Measurements from ENCODE around the gene ATP1A4. TPM values are rescaled to one million over a fixed set of nuclear protein-coding genes. Genes with fewer than 3 reads are reported as not detected.

The ATP1A4 gene
- total and polyA plus RNA-seq, 9 of the 15 experiments (the other 6 are each of a cell fraction or from before 2014, with no cell fraction given), result 0.07 TPM; not detected in 8

DNA sequence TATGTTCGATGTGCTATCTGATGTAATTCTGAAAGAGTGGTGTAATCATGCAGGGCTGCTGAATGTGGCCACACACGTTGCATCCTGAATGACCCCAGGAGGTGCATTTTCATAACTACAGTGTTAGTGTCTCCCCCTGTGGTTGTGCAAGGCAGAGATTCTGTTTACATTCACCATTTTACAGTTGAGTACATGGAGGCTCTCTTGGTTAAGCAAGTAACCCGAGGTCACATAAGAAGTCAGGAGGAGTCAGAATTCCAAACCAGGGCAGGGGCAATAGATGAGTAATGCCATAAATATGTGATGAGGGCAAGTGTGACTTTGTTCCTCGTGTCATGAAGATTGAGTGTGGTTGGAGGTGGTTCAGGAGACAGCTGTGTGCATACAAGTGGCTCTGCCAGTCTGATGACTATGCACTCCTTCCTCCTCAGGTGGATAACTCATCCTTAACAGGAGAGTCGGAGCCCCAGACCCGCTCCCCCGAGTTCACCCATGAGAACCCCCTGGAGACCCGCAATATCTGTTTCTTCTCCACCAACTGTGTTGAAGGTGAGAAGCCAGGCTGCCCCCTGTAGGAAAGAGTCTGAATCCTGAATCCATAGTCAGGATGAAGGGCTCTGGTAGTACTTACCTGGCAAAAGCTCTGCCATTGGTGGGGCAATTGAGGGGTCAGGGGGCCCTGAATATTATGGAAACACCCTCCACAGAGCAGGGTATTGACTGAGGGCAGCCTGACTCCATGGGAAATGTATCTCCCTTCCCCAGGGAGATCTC lies 26.5 kb upstream of the ATP1A4 start:
- no TSS peak for BruUV-seq (replicated peaks)
- Histone ChIP-seq H3K4me3 (no peak overlapping the region), H3K27ac (ENCODE audit: extremely low read depth, low read depth, low read length) (no peak overlapping the region), H3K9me3 (replicated peaks; ENCODE audit: control insufficient read depth, insufficient read depth, low read depth, low read length) (no peaks in the 10 kb centered on the region), H3K79me2 (ENCODE audit: control insufficient read depth, insufficient read depth, low read length) (no peaks in the 10 kb centered on the region), H3K27me3 (ENCODE audit: control insufficient read depth in 2 of 2, insufficient read depth in 2 of 2, low read length in 2 of 2) (peaks cover 24 to 64% of the 10 kb centered on the region in 2 experiments; a peak in 4 of 5 replicates), H3K36me3 (ENCODE audit: control insufficient read depth, insufficient read depth, low read length) (no peaks in the 10 kb centered on the region), H4K20me1 (replicated peaks; ENCODE audit: control insufficient read depth, insufficient read depth, low read length) (no peaks in the 10 kb centered on the region), H2AFZ (ENCODE audit: low read depth, low read length) (no peak overlapping the region), H3K4me2 (ENCODE audit: insufficient read depth, low read length) (no peak overlapping the region), H3K9ac (ENCODE audit: insufficient read depth in 1 of 2, low read depth in 2 of 2, low read length in 2 of 2) (no peak overlapping the region), H3K9me1 (ENCODE audit: control insufficient read depth, insufficient read depth, low read length) (no peaks in the 10 kb centered on the region), H3K4me1 (replicated peaks in 1 of 2; ENCODE audit: control insufficient read depth in 2 of 2, insufficient read depth in 2 of 2, low read length in 2 of 2) (no peaks in the 10 kb centered on the region; a peak in 1 of 5 replicates)
- FAIRE-seq (no peak), ATAC-seq (peak; percentile 64), DNase-seq (ENCODE audit: extremely low read depth in 1 of 4, low spot score in 3 of 4) (no peak)
- 0% methylated on average over 8 of the region's 8 CpGs for WGBS (ENCODE audit: insufficient coverage, low coverage, missing lambda C conversion rate)
- in situ Hi-C loops (cut with MboI), result no loop called here
- intact Hi-C loops (cut with micrococcal nuclease), result no loop called here
- ChIA-PET CTCF (ENCODE audit: low intra/inter-chr PET ratio) (interaction anchor here (0.6 kb wide), 1 partner anchor 88 kb away, joined by 3 read pairs; no protein-coding TSS in a partner anchor), POLR2A (interaction anchor here (0.6 to 0.8 kb wide), 2 partner anchors 9 to 14 kb away, joined by 3 to 5 read pairs; partner anchors contain the start of gene ATP1A2)
- peak; percentile 31; the same call in 1 of the 2 replicates for TF ChIP-seq FOSL1 (tag; conservative IDR thresholded peaks at IDR 0.05)
- TF ChIP-seq, protein P1, sequence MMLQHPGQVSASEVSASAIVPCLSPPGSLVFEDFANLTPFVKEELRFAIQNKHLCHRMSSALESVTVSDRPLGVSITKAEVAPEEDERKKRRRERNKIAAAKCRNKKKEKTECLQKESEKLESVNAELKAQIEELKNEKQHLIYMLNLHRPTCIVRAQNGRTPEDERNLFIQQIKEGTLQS (IDR thresholded peaks at IDR 0.05), result peak; percentile 27; the same call in 1 of the 2 replicates
- TF ChIP-seq, protein P1 (CRISPR knock-in tag; conservative IDR thresholded peaks at IDR 0.05), result no peak
- TF ChIP-seq, protein P2, sequence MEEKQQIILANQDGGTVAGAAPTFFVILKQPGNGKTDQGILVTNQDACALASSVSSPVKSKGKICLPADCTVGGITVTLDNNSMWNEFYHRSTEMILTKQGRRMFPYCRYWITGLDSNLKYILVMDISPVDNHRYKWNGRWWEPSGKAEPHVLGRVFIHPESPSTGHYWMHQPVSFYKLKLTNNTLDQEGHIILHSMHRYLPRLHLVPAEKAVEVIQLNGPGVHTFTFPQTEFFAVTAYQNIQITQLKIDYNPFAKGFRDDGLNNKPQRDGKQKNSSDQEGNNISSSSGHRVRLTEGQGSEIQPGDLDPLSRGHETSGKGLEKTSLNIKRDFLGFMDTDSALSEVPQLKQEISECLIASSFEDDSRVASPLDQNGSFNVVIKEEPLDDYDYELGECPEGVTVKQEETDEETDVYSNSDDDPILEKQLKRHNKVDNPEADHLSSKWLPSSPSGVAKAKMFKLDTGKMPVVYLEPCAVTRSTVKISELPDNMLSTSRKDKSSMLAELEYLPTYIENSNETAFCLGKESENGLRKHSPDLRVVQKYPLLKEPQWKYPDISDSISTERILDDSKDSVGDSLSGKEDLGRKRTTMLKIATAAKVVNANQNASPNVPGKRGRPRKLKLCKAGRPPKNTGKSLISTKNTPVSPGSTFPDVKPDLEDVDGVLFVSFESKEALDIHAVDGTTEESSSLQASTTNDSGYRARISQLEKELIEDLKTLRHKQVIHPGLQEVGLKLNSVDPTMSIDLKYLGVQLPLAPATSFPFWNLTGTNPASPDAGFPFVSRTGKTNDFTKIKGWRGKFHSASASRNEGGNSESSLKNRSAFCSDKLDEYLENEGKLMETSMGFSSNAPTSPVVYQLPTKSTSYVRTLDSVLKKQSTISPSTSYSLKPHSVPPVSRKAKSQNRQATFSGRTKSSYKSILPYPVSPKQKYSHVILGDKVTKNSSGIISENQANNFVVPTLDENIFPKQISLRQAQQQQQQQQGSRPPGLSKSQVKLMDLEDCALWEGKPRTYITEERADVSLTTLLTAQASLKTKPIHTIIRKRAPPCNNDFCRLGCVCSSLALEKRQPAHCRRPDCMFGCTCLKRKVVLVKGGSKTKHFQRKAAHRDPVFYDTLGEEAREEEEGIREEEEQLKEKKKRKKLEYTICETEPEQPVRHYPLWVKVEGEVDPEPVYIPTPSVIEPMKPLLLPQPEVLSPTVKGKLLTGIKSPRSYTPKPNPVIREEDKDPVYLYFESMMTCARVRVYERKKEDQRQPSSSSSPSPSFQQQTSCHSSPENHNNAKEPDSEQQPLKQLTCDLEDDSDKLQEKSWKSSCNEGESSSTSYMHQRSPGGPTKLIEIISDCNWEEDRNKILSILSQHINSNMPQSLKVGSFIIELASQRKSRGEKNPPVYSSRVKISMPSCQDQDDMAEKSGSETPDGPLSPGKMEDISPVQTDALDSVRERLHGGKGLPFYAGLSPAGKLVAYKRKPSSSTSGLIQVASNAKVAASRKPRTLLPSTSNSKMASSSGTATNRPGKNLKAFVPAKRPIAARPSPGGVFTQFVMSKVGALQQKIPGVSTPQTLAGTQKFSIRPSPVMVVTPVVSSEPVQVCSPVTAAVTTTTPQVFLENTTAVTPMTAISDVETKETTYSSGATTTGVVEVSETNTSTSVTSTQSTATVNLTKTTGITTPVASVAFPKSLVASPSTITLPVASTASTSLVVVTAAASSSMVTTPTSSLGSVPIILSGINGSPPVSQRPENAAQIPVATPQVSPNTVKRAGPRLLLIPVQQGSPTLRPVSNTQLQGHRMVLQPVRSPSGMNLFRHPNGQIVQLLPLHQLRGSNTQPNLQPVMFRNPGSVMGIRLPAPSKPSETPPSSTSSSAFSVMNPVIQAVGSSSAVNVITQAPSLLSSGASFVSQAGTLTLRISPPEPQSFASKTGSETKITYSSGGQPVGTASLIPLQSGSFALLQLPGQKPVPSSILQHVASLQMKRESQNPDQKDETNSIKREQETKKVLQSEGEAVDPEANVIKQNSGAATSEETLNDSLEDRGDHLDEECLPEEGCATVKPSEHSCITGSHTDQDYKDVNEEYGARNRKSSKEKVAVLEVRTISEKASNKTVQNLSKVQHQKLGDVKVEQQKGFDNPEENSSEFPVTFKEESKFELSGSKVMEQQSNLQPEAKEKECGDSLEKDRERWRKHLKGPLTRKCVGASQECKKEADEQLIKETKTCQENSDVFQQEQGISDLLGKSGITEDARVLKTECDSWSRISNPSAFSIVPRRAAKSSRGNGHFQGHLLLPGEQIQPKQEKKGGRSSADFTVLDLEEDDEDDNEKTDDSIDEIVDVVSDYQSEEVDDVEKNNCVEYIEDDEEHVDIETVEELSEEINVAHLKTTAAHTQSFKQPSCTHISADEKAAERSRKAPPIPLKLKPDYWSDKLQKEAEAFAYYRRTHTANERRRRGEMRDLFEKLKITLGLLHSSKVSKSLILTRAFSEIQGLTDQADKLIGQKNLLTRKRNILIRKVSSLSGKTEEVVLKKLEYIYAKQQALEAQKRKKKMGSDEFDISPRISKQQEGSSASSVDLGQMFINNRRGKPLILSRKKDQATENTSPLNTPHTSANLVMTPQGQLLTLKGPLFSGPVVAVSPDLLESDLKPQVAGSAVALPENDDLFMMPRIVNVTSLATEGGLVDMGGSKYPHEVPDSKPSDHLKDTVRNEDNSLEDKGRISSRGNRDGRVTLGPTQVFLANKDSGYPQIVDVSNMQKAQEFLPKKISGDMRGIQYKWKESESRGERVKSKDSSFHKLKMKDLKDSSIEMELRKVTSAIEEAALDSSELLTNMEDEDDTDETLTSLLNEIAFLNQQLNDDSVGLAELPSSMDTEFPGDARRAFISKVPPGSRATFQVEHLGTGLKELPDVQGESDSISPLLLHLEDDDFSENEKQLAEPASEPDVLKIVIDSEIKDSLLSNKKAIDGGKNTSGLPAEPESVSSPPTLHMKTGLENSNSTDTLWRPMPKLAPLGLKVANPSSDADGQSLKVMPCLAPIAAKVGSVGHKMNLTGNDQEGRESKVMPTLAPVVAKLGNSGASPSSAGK (IDR thresholded peaks at IDR 0.05), result peak; percentile 26; the same call in 1 of the 2 replicates
- TF ChIP-seq, protein P3, sequence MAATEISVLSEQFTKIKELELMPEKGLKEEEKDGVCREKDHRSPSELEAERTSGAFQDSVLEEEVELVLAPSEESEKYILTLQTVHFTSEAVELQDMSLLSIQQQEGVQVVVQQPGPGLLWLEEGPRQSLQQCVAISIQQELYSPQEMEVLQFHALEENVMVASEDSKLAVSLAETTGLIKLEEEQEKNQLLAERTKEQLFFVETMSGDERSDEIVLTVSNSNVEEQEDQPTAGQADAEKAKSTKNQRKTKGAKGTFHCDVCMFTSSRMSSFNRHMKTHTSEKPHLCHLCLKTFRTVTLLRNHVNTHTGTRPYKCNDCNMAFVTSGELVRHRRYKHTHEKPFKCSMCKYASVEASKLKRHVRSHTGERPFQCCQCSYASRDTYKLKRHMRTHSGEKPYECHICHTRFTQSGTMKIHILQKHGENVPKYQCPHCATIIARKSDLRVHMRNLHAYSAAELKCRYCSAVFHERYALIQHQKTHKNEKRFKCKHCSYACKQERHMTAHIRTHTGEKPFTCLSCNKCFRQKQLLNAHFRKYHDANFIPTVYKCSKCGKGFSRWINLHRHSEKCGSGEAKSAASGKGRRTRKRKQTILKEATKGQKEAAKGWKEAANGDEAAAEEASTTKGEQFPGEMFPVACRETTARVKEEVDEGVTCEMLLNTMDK (IDR thresholded peaks at IDR 0.05; ENCODE audit: borderline replicate concordance, insufficient read depth, low read depth, low read length, poor library complexity, severe bottlenecking), result peak; percentile 74

Measured in K562 (cell line).